DND-41 (cell line): ENCODE data around the gene MACROD2.
"Not testable (repeated sequence)": the region's sequence is repeated elsewhere in the genome, so short reads cannot be mapped to it uniquely, and the experiment has no call there.

ENCODE experiments used
- ATAC-seq: fragments of 200-7000 bp; cut with Tn5 transposase; 3 replicates; pipeline ENCODE4 v1.9.1; 2021; ENCODE audit warnings: low read depth; ENCODE audit not compliant: insufficient read depth
- DNase-seq: peaks from one replicate; pipeline ENCODE4 v3.0.0-alpha.2; 2020
- H2AFZ ChIP-seq: 2 replicates; pipeline ENCODE4 v1.6.0; 2012; ENCODE audit warnings: low read depth, low read length
- H3K27ac ChIP-seq: 2 replicates; pipeline ENCODE4 v1.5.1; 2012; ENCODE audit warnings: low read length, inconsistent platforms
- H3K27me3 ChIP-seq: fragments of 200-600 bp; sonication (generic); 2 replicates; pipeline ENCODE4 v1.6.0; 2012; ENCODE audit warnings: low read length, mild to moderate bottlenecking, inconsistent platforms; ENCODE audit not compliant: insufficient read depth, poor library complexity
- H3K36me3 ChIP-seq: 2 replicates; pipeline ENCODE4 v1.5.1; 2012; ENCODE audit warnings: low read length, inconsistent platforms; ENCODE audit not compliant: insufficient read depth
- H3K4me1 ChIP-seq: 2 replicates; pipeline ENCODE4 v1.5.1; 2012; ENCODE audit warnings: mild to moderate bottlenecking, low read length; ENCODE audit not compliant: insufficient read depth
- H3K4me2 ChIP-seq: 2 replicates; pipeline ENCODE4 v1.6.0; 2012; ENCODE audit warnings: mild to moderate bottlenecking, moderate library complexity, low read length, inconsistent platforms; ENCODE audit not compliant: insufficient read depth
- H3K4me3 ChIP-seq, 2 experiments: fragments of 200-600 bp in 1 of 2; shearing (Covaris generic) in 1 of 2; 2 replicates each; pipeline ENCODE4 v1.5.1; 2012 to 2016; ENCODE audit warnings: inconsistent platforms in 2 of 2, low read length in 2 of 2, mild to moderate bottlenecking in 2 of 2, low read depth in 1 of 2, moderate library complexity in 1 of 2
- H3K79me2 ChIP-seq: 2 replicates; pipeline ENCODE4 v1.6.0; 2012; ENCODE audit warnings: low read length, inconsistent platforms; ENCODE audit not compliant: insufficient read depth
- H3K9ac ChIP-seq: 2 replicates; pipeline ENCODE4 v1.6.0; 2012; ENCODE audit warnings: low read depth, mild to moderate bottlenecking, inconsistent platforms, low read length, moderate library complexity
- H3K9me3 ChIP-seq: 2 replicates; pipeline ENCODE4 v1.5.1; 2012; ENCODE audit warnings: low read length, moderate library complexity, mild to moderate bottlenecking, inconsistent platforms; ENCODE audit not compliant: insufficient read depth, severe bottlenecking
- H4K20me1 ChIP-seq: 2 replicates; pipeline ENCODE4 v1.6.0; 2012; ENCODE audit warnings: low read length; ENCODE audit not compliant: insufficient read depth
- EZH2 ChIP-seq: IDR thresholded peaks from 3 replicates; pipeline ENCODE4 v1.6.1; 2012; ENCODE audit warnings: borderline replicate concordance, low read depth, mild to moderate bottlenecking, moderate library complexity, low read length, inconsistent platforms; ENCODE audit not compliant: severe bottlenecking
- TF ChIP-seq, protein P1 (sequence below): IDR thresholded peaks from 2 replicates; pipeline ENCODE4 v1.5.1; 2012; ENCODE audit warnings: borderline replicate concordance, low read length, moderate library complexity, mild to moderate bottlenecking; ENCODE audit not compliant: poor library complexity, severe bottlenecking; ENCODE audit errors: extremely low read depth

Gene MACROD2

DNA sequence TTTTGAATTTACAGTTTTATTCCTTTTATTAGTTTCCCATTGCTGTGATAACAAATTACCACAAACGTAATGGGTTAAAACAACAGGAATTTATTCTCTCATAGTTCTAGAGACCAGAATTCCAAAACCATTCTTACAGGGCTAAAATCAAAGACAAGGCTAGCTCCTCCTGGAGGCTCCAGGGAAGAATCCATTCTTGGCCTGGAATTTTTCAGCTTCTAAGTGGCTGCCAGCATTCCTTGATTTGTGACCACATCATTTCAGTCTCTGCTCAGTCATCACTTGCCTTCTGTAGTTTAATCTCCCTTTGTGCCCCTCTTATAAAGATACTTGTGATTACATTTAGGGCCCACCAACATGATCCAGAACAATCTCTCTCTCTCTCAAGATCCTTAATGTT, 4.0 kb upstream of the MACROD2 start:
- DNase-seq (no peak), ATAC-seq (no peak)
- H3K4me1 ChIP-seq: no peaks in the 10 kb centered on the region
- TF ChIP-seq EZH2: no peak
- TF ChIP-seq, protein P1, sequence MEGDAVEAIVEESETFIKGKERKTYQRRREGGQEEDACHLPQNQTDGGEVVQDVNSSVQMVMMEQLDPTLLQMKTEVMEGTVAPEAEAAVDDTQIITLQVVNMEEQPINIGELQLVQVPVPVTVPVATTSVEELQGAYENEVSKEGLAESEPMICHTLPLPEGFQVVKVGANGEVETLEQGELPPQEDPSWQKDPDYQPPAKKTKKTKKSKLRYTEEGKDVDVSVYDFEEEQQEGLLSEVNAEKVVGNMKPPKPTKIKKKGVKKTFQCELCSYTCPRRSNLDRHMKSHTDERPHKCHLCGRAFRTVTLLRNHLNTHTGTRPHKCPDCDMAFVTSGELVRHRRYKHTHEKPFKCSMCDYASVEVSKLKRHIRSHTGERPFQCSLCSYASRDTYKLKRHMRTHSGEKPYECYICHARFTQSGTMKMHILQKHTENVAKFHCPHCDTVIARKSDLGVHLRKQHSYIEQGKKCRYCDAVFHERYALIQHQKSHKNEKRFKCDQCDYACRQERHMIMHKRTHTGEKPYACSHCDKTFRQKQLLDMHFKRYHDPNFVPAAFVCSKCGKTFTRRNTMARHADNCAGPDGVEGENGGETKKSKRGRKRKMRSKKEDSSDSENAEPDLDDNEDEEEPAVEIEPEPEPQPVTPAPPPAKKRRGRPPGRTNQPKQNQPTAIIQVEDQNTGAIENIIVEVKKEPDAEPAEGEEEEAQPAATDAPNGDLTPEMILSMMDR: no peak
- H2AFZ ChIP-seq: no peak overlapping the region
- H3K36me3 ChIP-seq: no peaks in the 10 kb centered on the region
- H3K9me3 ChIP-seq: peaks cover 27% of the 10 kb centered on the region
- no peak overlapping the region for H3K4me2 ChIP-seq
- H3K27me3 ChIP-seq: no peaks in the 10 kb centered on the region
- H3K9ac ChIP-seq: no peak overlapping the region
- H3K79me2 ChIP-seq: no peaks in the 10 kb centered on the region
- no peaks in the 10 kb centered on the region for H4K20me1 ChIP-seq
- no peak overlapping the region for H3K4me3 ChIP-seq
- no peak overlapping the region for H3K27ac ChIP-seq

DNA sequence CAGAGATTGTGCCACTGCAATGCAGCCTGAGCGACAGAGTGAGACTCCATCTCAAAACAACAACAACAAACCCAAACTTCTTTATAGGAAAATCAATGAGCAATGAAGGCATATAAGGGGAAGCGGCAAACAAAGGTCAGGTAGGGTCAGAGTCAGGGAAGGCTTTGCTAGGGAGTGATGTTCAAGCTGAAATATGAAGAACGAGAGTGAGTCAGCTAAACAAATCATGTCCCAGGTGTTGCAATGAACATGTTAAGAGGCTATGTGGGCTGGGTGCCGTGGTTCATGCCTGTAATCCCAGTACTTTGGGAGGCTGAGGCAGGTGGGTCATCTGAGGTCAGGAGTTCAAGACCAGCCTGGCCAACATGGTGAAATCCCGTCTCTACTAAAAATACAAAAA, 3.4 kb upstream of the MACROD2 start:
- H3K4me1 ChIP-seq, H3K4me2 ChIP-seq, DNase-seq, ATAC-seq, H3K27ac ChIP-seq, H3K79me2 ChIP-seq, H3K4me3 ChIP-seq, H4K20me1 ChIP-seq, H3K36me3 ChIP-seq, H2AFZ ChIP-seq, H3K27me3 ChIP-seq, H3K9ac ChIP-seq: not testable (repeated sequence)
- H3K9me3 ChIP-seq: peaks cover 27% of the 10 kb centered on the region

DNA sequence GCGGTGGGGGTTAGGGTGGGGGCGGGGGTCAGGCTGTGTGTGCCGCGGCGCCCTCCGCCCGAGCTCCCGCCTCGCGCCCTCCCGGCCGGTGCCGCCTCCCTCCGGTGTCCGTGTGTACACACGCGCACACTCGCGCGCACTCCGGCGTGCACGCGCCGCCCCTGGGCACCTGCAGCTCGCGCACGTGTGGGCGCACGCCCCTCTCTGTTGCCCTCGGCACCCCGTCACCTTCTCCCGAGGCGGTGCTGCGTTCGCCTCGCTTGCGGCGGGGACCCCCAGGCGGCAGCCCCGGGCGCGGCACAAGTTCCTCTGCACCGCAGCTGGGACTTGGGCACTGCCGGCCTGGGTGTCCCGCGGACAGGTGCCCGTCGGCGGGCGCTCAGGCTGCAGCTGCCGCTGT, 525 bp downstream of the MACROD2 start:
- H3K79me2 ChIP-seq: no peaks in the 10 kb centered on the region
- TF ChIP-seq, protein P1: no peak
- TF ChIP-seq EZH2: no peak
- H3K4me3 ChIP-seq: no peak overlapping the region
- no peak overlapping the region for H3K9ac ChIP-seq
- H3K4me2 ChIP-seq: no peak overlapping the region
- no peak for ATAC-seq
- no peak for DNase-seq
- H3K36me3 ChIP-seq: no peaks in the 10 kb centered on the region
- H3K27ac ChIP-seq: no peak overlapping the region
- peaks cover 27% of the 10 kb centered on the region for H3K9me3 ChIP-seq
- no peaks in the 10 kb centered on the region for H3K4me1 ChIP-seq
- no peaks in the 10 kb centered on the region for H4K20me1 ChIP-seq
- no peak overlapping the region for H2AFZ ChIP-seq
- no peaks in the 10 kb centered on the region for H3K27me3 ChIP-seq

DNA sequence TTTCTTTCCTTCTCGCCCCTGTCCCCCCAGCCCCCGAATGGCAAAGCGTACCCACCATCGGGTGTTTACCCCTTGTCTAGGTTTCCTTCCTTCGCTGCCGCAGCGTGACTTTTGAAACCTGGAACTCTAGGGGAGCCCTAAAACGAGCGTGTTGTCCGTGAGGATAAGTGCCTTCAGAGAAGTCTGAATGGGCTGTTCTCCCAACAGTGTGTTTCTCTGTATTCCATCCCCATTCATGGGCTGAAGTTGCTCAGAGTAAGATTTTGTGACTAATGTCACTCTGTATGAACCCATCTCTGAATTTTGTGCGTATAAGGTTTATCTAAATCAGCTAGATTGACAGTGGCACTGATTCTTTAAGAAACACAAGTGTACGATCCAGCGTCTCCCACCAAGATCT, 949 bp downstream of the MACROD2 start:
- no peak overlapping the region for H3K4me2 ChIP-seq
- no peaks in the 10 kb centered on the region for H3K4me1 ChIP-seq
- H3K36me3 ChIP-seq: no peaks in the 10 kb centered on the region
- ATAC-seq: no peak
- H4K20me1 ChIP-seq: no peaks in the 10 kb centered on the region
- H3K9ac ChIP-seq: no peak overlapping the region
- TF ChIP-seq EZH2: no peak
- TF ChIP-seq, protein P1: no peak
- no peaks in the 10 kb centered on the region for H3K27me3 ChIP-seq
- no peak overlapping the region for H3K27ac ChIP-seq
- H3K4me3 ChIP-seq: no peak overlapping the region
- H3K9me3 ChIP-seq: peaks cover 27% of the 10 kb centered on the region
- no peak overlapping the region for H2AFZ ChIP-seq
- H3K79me2 ChIP-seq: no peaks in the 10 kb centered on the region
- no peak for DNase-seq
